ENCODE results near the gene CRACR2A. TPM values are rescaled to one million over a fixed set of nuclear protein-coding genes. Genes with fewer than 3 reads are reported as not detected.

Gene CRACR2A
- polyA plus RNA-seq, 2 of the 4 experiments (the other 2 are of a cell fraction), result 1.1 to 3.8 TPM

- TF ChIP-seq SMC3 (IDR thresholded peaks at IDR 0.05), result no peak
Measured at GRCh38 chr12:3761116-3761735, 8.3 kb upstream of the CRACR2A start (continued).

GRCh38 chr12:3759878-3760277, 7.0 kb upstream of the CRACR2A start:
- Histone ChIP-seq H3K4me3 (no peak overlapping the region), H3K4me2 (no peak overlapping the region), H3K9me3 (no peaks in the 10 kb centered on the region; the same call in 2 of the 3 replicates), H3K27ac (no peak overlapping the region), H3K4me1 (no peaks in the 10 kb centered on the region)
- ATAC-seq (no peak), DNase-seq (ENCODE audit: low read depth in 1 of 2, low spot score in 1 of 2) (no peak), FAIRE-seq (no peak)
- 0% methylated on average over 2 of the region's 2 CpGs for WGBS (ENCODE audit: missing lambda C conversion rate)
- ChIA-PET CTCF (no interaction called here), POLR2A (interaction anchor here (0.6 kb wide), 1 partner anchor 36 kb away, joined by 6 read pairs; no protein-coding TSS in a partner anchor)
- no peak for TF ChIP-seq CHD4 (IDR thresholded peaks at IDR 0.05; ENCODE audit: borderline replicate concordance)
- TF ChIP-seq PBX3 (IDR thresholded peaks at IDR 0.05), result no peak
- TF ChIP-seq MAFK (IDR thresholded peaks at IDR 0.05; ENCODE audit: partially characterized antibody), result no peak
- no peak for TF ChIP-seq MAX (IDR thresholded peaks at IDR 0.05)
- no peak for TF ChIP-seq CBX2 (IDR thresholded peaks at IDR 0.05; ENCODE audit: borderline replicate concordance, low read depth)
- no peak for TF ChIP-seq RFX5 (IDR thresholded peaks at IDR 0.05)
- no peak for TF ChIP-seq EP300 (IDR thresholded peaks at IDR 0.05)

- POLR2A ChIA-PET, result no interaction called here
- Histone ChIP-seq H3K27ac (no peak overlapping the region), H3K4me1 (no peaks in the 10 kb centered on the region), H3K4me3 (no peak overlapping the region), H3K4me2 (no peak overlapping the region), H3K9me3 (no peaks in the 10 kb centered on the region; the same call in 2 of the 3 replicates)
- no peak for DNase-seq (ENCODE audit: low read depth in 1 of 2, low spot score in 1 of 2)
- no peak for TF ChIP-seq HDAC2 (IDR thresholded peaks at IDR 0.05)
- TF ChIP-seq MYC (IDR thresholded peaks at IDR 0.05; ENCODE audit: borderline replicate concordance, low read length), result no peak
- TF ChIP-seq HOXB5 (CRISPR knock-in tag; IDR thresholded peaks at IDR 0.05), result no peak
- TF ChIP-seq PHF8 (IDR thresholded peaks at IDR 0.05; ENCODE audit: borderline replicate concordance, low read depth), result no peak
- TF ChIP-seq ZFP36 (IDR thresholded peaks at IDR 0.05; ENCODE audit: borderline replicate concordance, partially characterized antibody), result no peak
- no peak for TF ChIP-seq CBX8 (IDR thresholded peaks at IDR 0.05)
- TF ChIP-seq POLR2A (IDR thresholded peaks at IDR 0.05; ENCODE audit: low read length), result no peak
- TF ChIP-seq ELK1 (IDR thresholded peaks at IDR 0.05; ENCODE audit: low read depth, low read length), result no peak
- no peak for TF ChIP-seq ZSCAN20 (CRISPR knock-in tag; IDR thresholded peaks at IDR 0.05)
- TF ChIP-seq MAZ (IDR thresholded peaks at IDR 0.05; ENCODE audit: borderline replicate concordance, low read depth, low read length), result no peak
- no peak for TF ChIP-seq NFE2L2 (conservative IDR thresholded peaks at IDR 0.05; ENCODE audit: low read length)
- TF ChIP-seq POLR2AphosphoS2 (conservative IDR thresholded peaks at IDR 0.05; ENCODE audit: low read length), result no peak
- TF ChIP-seq TFCP2L1 (CRISPR knock-in tag; IDR thresholded peaks at IDR 0.05), result no peak
- no peak for TF ChIP-seq FOSL2 (IDR thresholded peaks at IDR 0.05)
- TF ChIP-seq FOSL2 (CRISPR knock-in tag; IDR thresholded peaks at IDR 0.05), result no peak
- TF ChIP-seq PBX3 (IDR thresholded peaks at IDR 0.05), result no peak
- TF ChIP-seq HMGXB4 (CRISPR knock-in tag; IDR thresholded peaks at IDR 0.05; ENCODE audit: borderline replicate concordance), result no peak
- WGBS (ENCODE audit: missing lambda C conversion rate), result 10% methylated on average over 2 of the region's 2 CpGs
- CTCF ChIA-PET, result interaction anchor here (0.8 to 1.5 kb wide), 6 partner anchors 14 to 482 kb away, joined by 3 to 6 read pairs (median 4); no protein-coding TSS in a partner anchor
- ATAC-seq, result no peak
- no peak for FAIRE-seq
Measured at GRCh38 chr12:3757261-3757660, 4.4 kb upstream of the CRACR2A start.

Data from A549 (cell line).